CD4-positive, alpha-beta T cell (primary cell): ENCODE results near the gene SDK1. TPM values are rescaled to one million over a fixed set of nuclear protein-coding genes. Genes with fewer than 3 reads are reported as not detected.

Experiments used
- ATAC-seq: fragments of 200-7000 bp; cut with Tn5 transposase; one replicate; pipeline ENCODE4 v1.10.0; 2022; ENCODE audit warnings: mild to moderate bottlenecking; ENCODE audit not compliant: poor library complexity
- CTCF ChIA-PET: fragments of 350-600 bp; sonication (Branson Sonifier 250); formaldehyde crosslinking; loops from one replicate; lab custom pipeline; 2021; ENCODE audit warnings: antibody characterized with exemption, inconsistent platforms; lab: Charles Lee
- POLR2A ChIA-PET: fragments of 350-600 bp; sonication (Branson Sonifier 250); formaldehyde crosslinking; loops from one replicate; lab custom pipeline; 2021; ENCODE audit warnings: antibody characterized with exemption, inconsistent platforms; lab: Charles Lee
- DNase-seq, 14 experiments: peaks; one replicate each; pipeline ENCODE4 v3.0.0-alpha.2; 2013 to 2020; ENCODE audit warnings: mixed read lengths in 2 of 14
- H3K27ac ChIP-seq, 2 donors: one replicate each; pipeline versions ENCODE4 v1.5.1 to v1.7.0; 2013; ENCODE audit warnings: low read length in 2 of 2, low read depth in 1 of 2, mild to moderate bottlenecking in 1 of 2
- H3K27me3 ChIP-seq, 2 experiments: 1 replicate in 1 of 2; 2 replicates in 1 of 2; pipeline versions ENCODE4 v1.6.1 to v1.7.0; 2013; ENCODE audit warnings: low read length in 2 of 2, control low read depth in 1 of 2, mild to moderate bottlenecking in 1 of 2, moderate library complexity in 1 of 2; ENCODE audit not compliant: insufficient read depth in 2 of 2, control insufficient read depth in 1 of 2
- H3K36me3 ChIP-seq: one replicate; pipeline ENCODE4 v1.6.1; 2013; ENCODE audit warnings: low read length, control low read depth; ENCODE audit not compliant: insufficient read depth
- H3K4me1 ChIP-seq: one replicate; pipeline ENCODE4 v1.6.1; 2013; ENCODE audit warnings: low read length, control low read depth; ENCODE audit not compliant: insufficient read depth
- H3K4me3 ChIP-seq: one replicate; pipeline ENCODE4 v1.5.1; 2013; ENCODE audit warnings: mild to moderate bottlenecking, low read length, moderate library complexity
- H3K9me3 ChIP-seq, 2 experiments: 1 replicate in 1 of 2; 2 replicates in 1 of 2; pipeline versions ENCODE4 v1.6.1 to v1.7.0; 2013; ENCODE audit warnings: low read length in 2 of 2, mild to moderate bottlenecking in 2 of 2, control low read depth in 1 of 2, moderate library complexity in 1 of 2; ENCODE audit not compliant: control insufficient read depth in 1 of 2, insufficient read depth in 1 of 2
- H3K27ac Mint-ChIP-seq: one replicate; pipeline ENCODE4 v1.8.0; 2020; ENCODE audit warnings: mixed read lengths
- H3K27me3 Mint-ChIP-seq: one replicate; pipeline ENCODE4 v1.8.0; 2021; ENCODE audit warnings: mixed read lengths
- H3K36me3 Mint-ChIP-seq: one replicate; pipeline ENCODE4 v1.8.0; 2021; ENCODE audit warnings: low read depth, mixed read lengths
- H3K4me1 Mint-ChIP-seq: one replicate; pipeline ENCODE4 v1.8.0; 2021; ENCODE audit warnings: low read depth, mixed read lengths
- H3K4me3 Mint-ChIP-seq: one replicate; pipeline ENCODE4 v1.8.0; 2020; ENCODE audit warnings: mild to moderate bottlenecking, mixed read lengths
- H3K9me3 Mint-ChIP-seq: one replicate; pipeline ENCODE4 v1.8.0; 2020; ENCODE audit warnings: mixed read lengths
- intact Hi-C, 2 experiments: fragments of 100-400 bp; cut with DNase I in 1 of 2; cut with micrococcal nuclease in 1 of 2; formaldehyde crosslinking; loops; one replicate each; pipeline versions ENCODE4 v1.15.1 to v1.9.0; 2023 to 2025; cut with DNase I, micrococcal nuclease
- total RNA-seq, 174 experiments: library from RNA in 2 of 174; stranded (reverse) in 2 of 174; gene quantifications; one replicate each; pipeline ENCODE4 v1.2.3 and lab custom pipeline; 2021 to 2026
- TF ChIP-seq, protein P1 (sequence below): fragments of 200-600 bp; IDR thresholded peaks from one replicate; pipeline ENCODE4 v1.8.0; 2022; ENCODE audit warnings: antibody characterized with exemption, mild to moderate bottlenecking

SDK1 gene
- total RNA-seq, 2 experiments from 2014 or later = 1.1 to 1.3 TPM

DNA sequence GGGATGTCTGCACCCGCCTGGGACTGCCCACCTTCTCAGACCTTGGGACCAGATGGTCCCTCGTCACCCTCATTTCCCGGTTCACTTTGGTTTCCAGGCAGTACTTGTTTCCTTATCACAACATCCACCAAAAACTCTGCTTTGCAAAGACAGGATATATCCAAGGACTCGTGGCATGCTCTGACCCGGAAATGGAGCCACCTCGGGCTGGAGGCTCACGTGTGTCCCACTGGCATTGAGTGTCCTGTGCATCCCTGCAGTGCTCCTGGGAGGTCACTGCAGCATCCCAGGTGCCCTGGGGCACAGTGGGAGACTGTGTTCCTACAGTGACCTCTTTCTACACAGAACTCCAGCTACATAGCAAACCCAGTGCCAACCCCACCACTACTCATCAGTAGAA lies 769.2 kb downstream of the SDK1 start:
- Mint-ChIP-seq H3K4me3 (no peak overlapping the region), H3K9me3 (no peaks in the 10 kb centered on the region), H3K27ac (no peak overlapping the region), H3K27me3 (no peaks in the 10 kb centered on the region), H3K4me1 (peaks cover 5% of the 10 kb centered on the region), H3K36me3 (no peaks in the 10 kb centered on the region)
- ChIA-PET CTCF (no interaction called here), POLR2A (no interaction called here)
- no peak overlapping the region for H3K27ac ChIP-seq
- intact Hi-C loops = no loop called here
- no peaks in the 10 kb centered on the region for H3K4me1 ChIP-seq
- no peak overlapping the region for H3K4me3 ChIP-seq
- no peak for ATAC-seq
- no peak for DNase-seq
- peaks cover 0 to 6% of the 10 kb centered on the region in 2 experiments for H3K9me3 ChIP-seq
- no peaks in the 10 kb centered on the region for H3K27me3 ChIP-seq
- no peaks in the 10 kb centered on the region for H3K36me3 ChIP-seq
- TF ChIP-seq, protein P1, sequence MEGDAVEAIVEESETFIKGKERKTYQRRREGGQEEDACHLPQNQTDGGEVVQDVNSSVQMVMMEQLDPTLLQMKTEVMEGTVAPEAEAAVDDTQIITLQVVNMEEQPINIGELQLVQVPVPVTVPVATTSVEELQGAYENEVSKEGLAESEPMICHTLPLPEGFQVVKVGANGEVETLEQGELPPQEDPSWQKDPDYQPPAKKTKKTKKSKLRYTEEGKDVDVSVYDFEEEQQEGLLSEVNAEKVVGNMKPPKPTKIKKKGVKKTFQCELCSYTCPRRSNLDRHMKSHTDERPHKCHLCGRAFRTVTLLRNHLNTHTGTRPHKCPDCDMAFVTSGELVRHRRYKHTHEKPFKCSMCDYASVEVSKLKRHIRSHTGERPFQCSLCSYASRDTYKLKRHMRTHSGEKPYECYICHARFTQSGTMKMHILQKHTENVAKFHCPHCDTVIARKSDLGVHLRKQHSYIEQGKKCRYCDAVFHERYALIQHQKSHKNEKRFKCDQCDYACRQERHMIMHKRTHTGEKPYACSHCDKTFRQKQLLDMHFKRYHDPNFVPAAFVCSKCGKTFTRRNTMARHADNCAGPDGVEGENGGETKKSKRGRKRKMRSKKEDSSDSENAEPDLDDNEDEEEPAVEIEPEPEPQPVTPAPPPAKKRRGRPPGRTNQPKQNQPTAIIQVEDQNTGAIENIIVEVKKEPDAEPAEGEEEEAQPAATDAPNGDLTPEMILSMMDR = no peak

DNA sequence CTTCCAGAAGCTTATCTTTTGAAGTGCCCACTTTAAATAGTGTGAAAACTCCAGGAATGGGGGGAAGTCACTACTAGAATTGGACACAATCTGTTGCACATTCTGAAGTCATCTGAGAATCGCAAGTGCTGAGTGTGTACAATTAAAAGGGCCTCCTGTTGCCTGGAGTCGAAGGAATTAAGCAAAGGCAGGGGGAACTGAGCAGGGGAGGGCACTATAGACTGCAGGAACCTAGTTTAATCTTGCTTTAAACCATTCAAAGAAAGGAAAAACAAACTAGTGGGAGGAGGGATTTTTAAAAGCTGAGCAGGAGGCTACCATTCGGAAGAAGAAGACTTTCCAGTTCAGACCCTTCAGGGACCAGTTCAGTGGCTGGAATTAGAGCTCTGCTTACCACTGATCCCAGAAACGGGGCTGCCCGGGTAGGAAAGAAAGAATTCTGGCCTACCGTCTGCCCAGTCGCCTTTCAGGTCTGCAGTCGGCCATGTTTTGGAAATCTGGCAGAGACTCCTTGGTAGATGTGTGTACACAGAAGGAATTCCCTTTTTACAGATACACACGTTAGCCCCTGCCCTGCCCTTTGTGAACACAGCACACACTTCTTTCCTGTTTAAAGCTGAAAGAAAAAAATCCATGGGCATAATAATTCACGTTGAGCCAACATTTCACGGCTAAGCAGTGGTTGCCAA lies 770.5 kb downstream of the SDK1 start:
- H3K27ac Mint-ChIP-seq = no peak overlapping the region

DNA sequence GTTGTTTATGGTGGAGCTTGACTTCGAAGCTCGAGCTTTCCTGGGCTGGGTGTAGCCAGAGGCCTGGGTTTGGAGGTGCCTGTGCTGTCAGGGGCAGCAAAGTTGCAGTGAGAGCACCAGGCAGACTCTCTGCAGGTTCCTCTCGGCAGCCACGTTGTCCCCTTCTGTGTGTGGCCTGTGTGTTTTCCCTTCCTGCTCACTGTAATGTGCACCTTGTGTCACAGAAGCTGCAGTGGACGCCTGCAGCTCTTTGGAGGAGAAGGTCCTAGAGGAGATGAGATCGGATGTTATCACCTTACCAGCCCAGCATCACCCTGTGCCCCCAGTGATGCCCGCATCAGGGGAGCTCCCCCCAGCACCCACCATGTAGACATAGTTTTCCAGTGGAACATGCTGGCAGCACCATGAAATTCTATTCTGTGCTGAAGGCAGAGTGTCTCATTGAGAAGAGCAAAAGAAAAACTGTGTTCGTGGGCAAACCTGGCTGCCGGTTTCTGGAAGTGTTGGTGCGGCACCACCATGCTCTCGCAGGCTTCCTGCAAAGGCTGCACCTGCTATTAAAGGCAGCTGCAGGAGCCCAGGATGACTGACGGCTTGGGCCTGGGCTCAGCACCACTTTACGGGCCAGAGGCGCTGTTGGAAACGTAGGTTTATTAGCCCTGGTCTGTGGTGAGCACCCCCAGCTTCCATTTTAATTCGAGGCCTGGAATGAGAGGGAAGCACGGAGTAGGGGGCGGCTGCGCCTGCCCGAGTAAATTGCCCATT lies 771.3 kb downstream of the SDK1 start:
- ATAC-seq = no peak
- Histone ChIP-seq H3K27me3 (no peaks in the 10 kb centered on the region), H3K36me3 (no peaks in the 10 kb centered on the region), H3K4me1 (no peaks in the 10 kb centered on the region), H3K27ac (no peak overlapping the region), H3K4me3 (no peak overlapping the region), H3K9me3 (peaks cover 0 to 6% of the 10 kb centered on the region in 2 experiments)
- ChIA-PET CTCF (no interaction called here), POLR2A (no interaction called here)
- DNase-seq = no peak
- Mint-ChIP-seq H3K27me3 (no peaks in the 10 kb centered on the region), H3K27ac (no peak overlapping the region), H3K4me1 (no peaks in the 10 kb centered on the region), H3K9me3 (no peaks in the 10 kb centered on the region), H3K36me3 (no peaks in the 10 kb centered on the region), H3K4me3 (no peak overlapping the region)
- TF ChIP-seq, protein P1 = no peak
- intact Hi-C loops = no loop called here

More for the DNA sequence above, 770.5 kb downstream of the SDK1 start:
- DNase-seq (no peak), ATAC-seq (no peak)
- Mint-ChIP-seq H3K9me3 (no peaks in the 10 kb centered on the region), H3K27me3 (no peaks in the 10 kb centered on the region), H3K4me3 (no peak overlapping the region), H3K36me3 (no peaks in the 10 kb centered on the region), H3K4me1 (no peaks in the 10 kb centered on the region)
- POLR2A ChIA-PET = no interaction called here
- H3K36me3 ChIP-seq = no peaks in the 10 kb centered on the region
- intact Hi-C loops = no loop called here
- H3K27ac ChIP-seq = no peak overlapping the region
- TF ChIP-seq, protein P1 = no peak
- H3K4me3 ChIP-seq = no peak overlapping the region
- no peaks in the 10 kb centered on the region for H3K4me1 ChIP-seq
- peaks cover 0 to 6% of the 10 kb centered on the region in 2 experiments for H3K9me3 ChIP-seq
- CTCF ChIA-PET = no interaction called here
- H3K27me3 ChIP-seq = no peaks in the 10 kb centered on the region
